Jurkat, Clone E6-1 (cell line): ENCODE measurements around the gene ARMC2.

Source experiments
- DNase-seq: peaks from one replicate; pipeline ENCODE4 v3.0.0-alpha.2; 2011; ENCODE audit warnings: low read depth, low spot score
- H3K4me3 ChIP-seq: 2 replicates; pipeline ENCODE4 v1.5.1; 2011; ENCODE audit warnings: mild to moderate bottlenecking, low read length, control low read depth, moderate library complexity

ARMC2 gene

GRCh38 chr6:109001291-109001894 lies 153.2 kb downstream of the ARMC2 start:
- no peak overlapping the region for H3K4me3 ChIP-seq
- DNase-seq, result no peak

- H3K4me3 ChIP-seq, result no peak overlapping the region
- DNase-seq, result no peak
These were observed 154.0 kb downstream of the ARMC2 start for GRCh38 chr6:109002051-109002697.

- no peak for DNase-seq
- H3K4me3 ChIP-seq, result no peak overlapping the region
These were observed 154.7 kb downstream of the ARMC2 start for GRCh38 chr6:109002882-109003281.

- DNase-seq, result no peak
- no peak overlapping the region for H3K4me3 ChIP-seq
These were observed 158.6 kb downstream of the ARMC2 start for GRCh38 chr6:109006818-109007217.

- no peak overlapping the region for H3K4me3 ChIP-seq
- no peak for DNase-seq
These were observed 159.3 kb downstream of the ARMC2 start for GRCh38 chr6:109007521-109007920.

GRCh38 chr6:109008054-109008453 lies 159.8 kb downstream of the ARMC2 start:
- no peak for DNase-seq

GRCh38 chr6:109008537-109009235 lies 160.5 kb downstream of the ARMC2 start:
- no peak for DNase-seq
- peak overlapping the region; percentile 83 for H3K4me3 ChIP-seq

More at GRCh38 chr6:109008054-109008453, 159.8 kb downstream of the ARMC2 start:
- no peak overlapping the region for H3K4me3 ChIP-seq

GRCh38 chr6:109009236-109009961 lies 161.2 kb downstream of the ARMC2 start:
- DNase-seq, result peak; percentile 64
- H3K4me3 ChIP-seq, result peak overlapping the region; percentile 83

- H3K4me3 ChIP-seq, result peak overlapping the region; percentile 83
- DNase-seq, result no peak
These were observed 161.9 kb downstream of the ARMC2 start for GRCh38 chr6:109009962-109010704.

- no peak for DNase-seq
- no peak overlapping the region for H3K4me3 ChIP-seq
These were observed 162.5 kb downstream of the ARMC2 start for GRCh38 chr6:109010705-109011102.

GRCh38 chr6:109013656-109014305 lies 165.6 kb downstream of the ARMC2 start:
- H3K4me3 ChIP-seq, result no peak overlapping the region
- no peak for DNase-seq

- no peak for DNase-seq
- no peak overlapping the region for H3K4me3 ChIP-seq
These were observed 166.4 kb downstream of the ARMC2 start for GRCh38 chr6:109014606-109015005.

- DNase-seq, result no peak
- no peak overlapping the region for H3K4me3 ChIP-seq
These were observed 167.0 kb downstream of the ARMC2 start for GRCh38 chr6:109015176-109015575.

- no peak overlapping the region for H3K4me3 ChIP-seq
- no peak for DNase-seq
These were observed 171.7 kb downstream of the ARMC2 start for GRCh38 chr6:109019911-109020310.

- H3K4me3 ChIP-seq, result no peak overlapping the region
- no peak for DNase-seq
These were observed 173.6 kb downstream of the ARMC2 start for GRCh38 chr6:109021870-109022269.

- no peak for DNase-seq
- H3K4me3 ChIP-seq, result no peak overlapping the region
These were observed 175.2 kb downstream of the ARMC2 start for GRCh38 chr6:109023356-109023925.
